Body of pancreas (tissue), 4 donors: ENCODE measurements around the gene MRPL22. TPM values are rescaled to one million over a fixed set of nuclear protein-coding genes. Genes with fewer than 3 reads are reported as not detected.

Experiments
- ATAC-seq: fragments of 150-250 bp; one replicate; pipeline ENCODE4 v1.9.1; 2016
- DNase-seq, 4 donors: peaks; one replicate each; pipeline ENCODE4 v3.0.0-alpha.2; 2019
- H3K27ac ChIP-seq, 4 donors: fragments of 200-600 bp; sonication (generic); 1 replicate in 3 of 4; 2 replicates in 1 of 4; pipeline versions ENCODE4 v1.5.1 to v1.6.1; 2016 to 2019; ENCODE audit warnings: mild to moderate bottlenecking in 1 of 4, mixed read lengths in 1 of 4, moderate library complexity in 1 of 4
- H3K27me3 ChIP-seq, 2 donors: fragments of 200-600 bp; sonication (generic); one replicate each; pipeline ENCODE4 v1.6.0; 2016; ENCODE audit warnings: mild to moderate bottlenecking in 1 of 2
- H3K36me3 ChIP-seq, 2 donors: fragments of 200-600 bp; sonication (generic); replicated peaks in 1 of 2; 2 replicates each; pipeline ENCODE4 v1.5.1; 2016; ENCODE audit warnings: low read depth in 2 of 2; ENCODE audit not compliant: insufficient read depth in 1 of 2
- H3K4me1 ChIP-seq: fragments of 200-600 bp; sonication (generic); one replicate; pipeline ENCODE4 v1.6.0; 2016
- H3K4me3 ChIP-seq, 2 donors: fragments of 200-600 bp; sonication (generic); 1 replicate in 1 of 2; 2 replicates in 1 of 2; pipeline ENCODE4 v1.5.1; 2016 to 2019
- H3K9me3 ChIP-seq, 3 donors: fragments of 200-600 bp; sonication (generic); 1 replicate in 2 of 3; 2 replicates in 1 of 3; pipeline ENCODE4 v1.5.1; 2016
- POLR2A ChIP-seq, 3 donors: fragments of 450-650 bp; IDR thresholded peaks; one replicate each; pipeline ENCODE4 v1.6.1; 2016; ENCODE audit warnings: antibody characterized with exemption in 3 of 3, mild to moderate bottlenecking in 2 of 3
- WGBS, 2 donors: methylation state at CpG; one replicate each; pipeline ENCODE4 v1.1.5; 2017; 5-methylcytosine and 5-hydroxymethylcytosine counted together
- intact Hi-C: fragments of 100-400 bp; cut with DNase I; formaldehyde crosslinking; loops from one replicate; pipeline ENCODE4 v1.15.1; 2023
- total RNA-seq, 2 donors: library from RNA; depleted of rRNA; stranded (reverse); fragments of >200 nt; gene quantifications; one replicate each; pipeline ENCODE4 v1.1.0, GENCODE V29; 2016
- TF ChIP-seq, protein P1 (sequence below), 7 experiments: fragments of 450-650 bp in 4 of 7; fragments of 200-600 bp in 3 of 7; sonication (generic) in 3 of 7; IDR thresholded peaks; one replicate each; pipeline ENCODE4 v1.5.1; 2016 to 2019; ENCODE audit warnings: antibody characterized with exemption in 7 of 7

The MRPL22 gene
- total RNA-seq, 2 donors from 2014 or later: 3.9 to 18.5 TPM

DNA sequence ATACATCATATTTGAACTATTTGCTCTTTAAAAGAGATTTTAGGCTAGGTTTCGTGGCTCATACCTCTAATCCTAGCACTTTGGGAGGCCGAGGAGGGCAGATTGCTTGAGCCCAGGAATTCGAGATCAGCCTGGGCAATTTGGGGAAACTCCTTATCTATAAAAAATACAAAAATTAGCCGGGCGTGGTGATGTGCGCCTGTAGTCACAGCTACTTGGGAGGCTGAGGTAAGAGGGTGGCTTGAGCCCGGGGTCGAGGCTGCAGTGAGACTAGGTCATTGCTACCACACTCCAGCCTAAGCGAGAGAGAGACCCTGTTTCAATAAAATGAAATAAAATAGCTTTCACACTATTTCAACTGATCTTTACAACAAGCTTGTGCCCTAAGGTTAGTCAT lies 500 bp upstream of the MRPL22 start:
- Histone ChIP-seq H3K9me3 (no peaks in the 10 kb centered on the region), H3K27me3 (no peaks in the 10 kb centered on the region), H3K36me3 (no peaks in the 10 kb centered on the region), H3K4me3 (no peak overlapping the region), H3K27ac (peak overlapping the region in 3 of 4 donors; percentile 70 to 85 (median 77)), H3K4me1 (peaks cover 32% of the 10 kb centered on the region)
- no peak for ATAC-seq
- no peak for TF ChIP-seq POLR2A (IDR thresholded peaks at IDR 0.05)
- TF ChIP-seq, protein P1, sequence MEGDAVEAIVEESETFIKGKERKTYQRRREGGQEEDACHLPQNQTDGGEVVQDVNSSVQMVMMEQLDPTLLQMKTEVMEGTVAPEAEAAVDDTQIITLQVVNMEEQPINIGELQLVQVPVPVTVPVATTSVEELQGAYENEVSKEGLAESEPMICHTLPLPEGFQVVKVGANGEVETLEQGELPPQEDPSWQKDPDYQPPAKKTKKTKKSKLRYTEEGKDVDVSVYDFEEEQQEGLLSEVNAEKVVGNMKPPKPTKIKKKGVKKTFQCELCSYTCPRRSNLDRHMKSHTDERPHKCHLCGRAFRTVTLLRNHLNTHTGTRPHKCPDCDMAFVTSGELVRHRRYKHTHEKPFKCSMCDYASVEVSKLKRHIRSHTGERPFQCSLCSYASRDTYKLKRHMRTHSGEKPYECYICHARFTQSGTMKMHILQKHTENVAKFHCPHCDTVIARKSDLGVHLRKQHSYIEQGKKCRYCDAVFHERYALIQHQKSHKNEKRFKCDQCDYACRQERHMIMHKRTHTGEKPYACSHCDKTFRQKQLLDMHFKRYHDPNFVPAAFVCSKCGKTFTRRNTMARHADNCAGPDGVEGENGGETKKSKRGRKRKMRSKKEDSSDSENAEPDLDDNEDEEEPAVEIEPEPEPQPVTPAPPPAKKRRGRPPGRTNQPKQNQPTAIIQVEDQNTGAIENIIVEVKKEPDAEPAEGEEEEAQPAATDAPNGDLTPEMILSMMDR (IDR thresholded peaks at IDR 0.05): no peak
- no peak for DNase-seq
- WGBS, 2 donors: 72 to 79% methylated on average over 9 of the region's 9 CpGs
- intact Hi-C loops: no loop called here

DNA sequence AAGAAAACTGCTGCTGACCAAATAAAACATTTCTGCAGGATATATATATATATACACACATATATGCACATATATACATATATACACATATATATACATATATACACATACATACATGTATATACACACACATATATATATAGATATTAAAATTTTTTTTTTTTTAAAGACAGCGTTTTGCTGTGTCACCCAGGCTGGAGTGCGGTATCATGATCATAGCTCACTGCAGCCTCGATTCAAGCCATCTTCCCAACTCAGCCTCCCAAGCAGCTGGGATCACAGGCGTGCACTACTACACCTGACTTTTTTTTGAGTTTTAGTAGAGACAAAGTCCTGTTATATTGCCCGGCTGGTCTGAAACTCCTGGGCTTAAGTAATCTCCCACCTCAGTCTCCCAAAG lies 2.7 kb downstream of the MRPL22 start:
- ATAC-seq: no peak
- H3K4me1 ChIP-seq: peaks cover 25% of the 10 kb centered on the region
- H3K9me3 ChIP-seq: no peaks in the 10 kb centered on the region
- 79 to 87% methylated on average over 5 of the region's 5 CpGs for WGBS, 2 donors
- no peaks in the 10 kb centered on the region for H3K27me3 ChIP-seq
- H3K36me3 ChIP-seq: no peaks in the 10 kb centered on the region
- H3K4me3 ChIP-seq: no peak overlapping the region
- H3K27ac ChIP-seq: no peak overlapping the region
- intact Hi-C loops: no loop called here
- DNase-seq: no peak
- TF ChIP-seq, protein P1 (IDR thresholded peaks at IDR 0.05): no peak
- TF ChIP-seq POLR2A (IDR thresholded peaks at IDR 0.05): no peak

DNA sequence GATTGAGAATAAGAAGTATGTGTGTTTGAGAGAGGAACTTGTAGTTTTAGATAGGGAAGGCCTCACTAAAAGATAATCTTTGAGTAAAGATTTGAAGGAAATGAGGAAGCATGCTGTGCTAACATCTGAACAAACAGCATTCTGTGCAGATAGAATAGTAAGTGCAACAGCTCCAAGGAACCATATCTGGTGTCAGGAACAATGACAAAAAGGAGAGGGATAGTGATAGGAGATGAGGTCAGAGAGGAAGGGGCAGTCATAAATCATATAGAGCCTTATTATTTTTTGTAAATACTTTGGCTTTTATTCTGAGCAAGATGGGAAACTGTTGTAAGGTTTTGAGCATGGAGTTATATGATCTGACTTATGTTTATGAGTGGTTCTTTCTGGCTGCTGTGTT lies 3.8 kb downstream of the MRPL22 start:
- no peaks in the 10 kb centered on the region for H3K9me3 ChIP-seq
- TF ChIP-seq, protein P1 (IDR thresholded peaks at IDR 0.05): no peak
- TF ChIP-seq POLR2A (IDR thresholded peaks at IDR 0.05): no peak
- intact Hi-C loops: no loop called here
- H3K4me1 ChIP-seq: peaks cover 25% of the 10 kb centered on the region
- H3K27ac ChIP-seq: no peak overlapping the region
- ATAC-seq: no peak
- DNase-seq: no peak
- no peaks in the 10 kb centered on the region for H3K36me3 ChIP-seq
- H3K27me3 ChIP-seq: no peaks in the 10 kb centered on the region
- no peak overlapping the region for H3K4me3 ChIP-seq

DNA sequence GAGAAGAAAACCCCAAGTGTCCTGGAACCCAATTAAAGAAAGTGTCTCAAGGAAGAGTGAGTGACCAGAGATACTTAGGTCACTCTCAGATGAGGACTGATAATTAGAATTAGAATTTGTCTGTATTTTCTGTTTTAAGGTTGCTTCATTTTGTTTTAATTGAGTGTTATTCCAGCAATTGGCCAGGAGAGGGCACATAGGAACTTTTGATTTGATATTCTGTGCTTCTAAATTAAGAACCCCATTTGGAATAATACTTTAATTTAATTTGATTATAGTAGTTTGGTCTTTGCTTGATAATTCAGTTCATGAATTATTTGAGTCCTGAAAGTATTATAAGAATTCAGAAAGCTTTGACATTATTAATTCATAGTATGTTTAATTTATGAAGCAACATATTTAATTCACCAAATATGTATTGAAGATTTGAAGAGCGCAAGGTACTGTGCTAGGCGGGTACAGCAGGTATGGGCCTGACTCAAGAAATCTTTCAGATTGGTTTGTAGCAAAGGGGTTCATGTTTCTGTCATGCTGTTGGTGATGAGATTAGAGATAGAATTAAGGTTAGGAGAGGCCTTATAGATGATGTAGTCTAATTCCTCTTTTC lies 4.9 kb downstream of the MRPL22 start:
- no peak for DNase-seq
- no peaks in the 10 kb centered on the region for H3K27me3 ChIP-seq
- no peak overlapping the region for H3K4me3 ChIP-seq
- no peak for ATAC-seq
- no peaks in the 10 kb centered on the region for H3K9me3 ChIP-seq
- H3K4me1 ChIP-seq: peaks cover 18% of the 10 kb centered on the region
- TF ChIP-seq, protein P1 (IDR thresholded peaks at IDR 0.05): peak; percentile 36 to 59 (median 52)
- no peak for TF ChIP-seq POLR2A (IDR thresholded peaks at IDR 0.05)
- 82 to 83% methylated on average over 2 of the region's 2 CpGs for WGBS, 2 donors
- H3K27ac ChIP-seq: no peak overlapping the region
- no peaks in the 10 kb centered on the region for H3K36me3 ChIP-seq
- intact Hi-C loops: no loop called here

DNA sequence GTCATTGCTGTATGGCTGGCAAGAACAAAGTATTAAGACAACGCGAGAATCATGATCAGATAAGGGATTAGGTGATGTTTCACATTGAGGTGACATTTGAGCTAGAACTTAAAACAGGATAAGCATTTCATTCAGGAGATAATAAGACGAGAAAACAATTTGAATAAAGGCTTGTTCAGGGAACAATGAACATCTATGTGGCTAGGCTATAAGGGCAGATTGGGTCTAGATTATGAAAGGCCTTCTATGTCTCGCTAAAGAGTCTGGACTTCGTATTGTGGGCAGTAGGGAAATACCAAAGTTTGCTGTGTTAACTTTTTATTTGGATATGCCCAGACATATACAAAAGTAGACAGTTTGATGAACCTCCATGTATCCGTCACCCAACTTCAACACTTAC lies 6.9 kb downstream of the MRPL22 start:
- Histone ChIP-seq H3K27me3 (no peaks in the 10 kb centered on the region), H3K27ac (no peak overlapping the region), H3K4me1 (peaks cover 10% of the 10 kb centered on the region), H3K4me3 (no peak overlapping the region), H3K9me3 (no peaks in the 10 kb centered on the region), H3K36me3 (no peaks in the 10 kb centered on the region)
- no peak for ATAC-seq
- DNase-seq: no peak
- intact Hi-C loops: no loop called here
- TF ChIP-seq, protein P1 (IDR thresholded peaks at IDR 0.05): no peak
- TF ChIP-seq POLR2A (IDR thresholded peaks at IDR 0.05): no peak
- 72 to 76% methylated on average over 6 of the region's 6 CpGs for WGBS, 2 donors
